Measurements from ENCODE around the gene TAPBP.
"Not testable (repeated sequence)": the region's sequence is repeated elsewhere in the genome, so short reads cannot be mapped to it uniquely, and the experiment has no call there.

TAPBP gene

GRCh38 chr6:33313709-33314514 lies at the start of gene TAPBP:
Gene TAPBP (minus strand): TSS chr6:33314078. CDS start chr6:33314041, 37 bp downstream.
- peak; percentile 45 for DNase-seq (ENCODE audit: low read depth)

- DNase-seq (ENCODE audit: low read depth), result not testable (repeated sequence)
Observed at GRCh38 chr6:33363486-33363885, 49.6 kb upstream of the TAPBP start.

GRCh38 chr6:33359331-33359730 lies 45.5 kb upstream of the TAPBP start:
- DNase-seq (ENCODE audit: low read depth), result no peak

- not testable (repeated sequence) for DNase-seq (ENCODE audit: low read depth)
Observed at GRCh38 chr6:33357160-33357871, 43.4 kb upstream of the TAPBP start.

GRCh38 chr6:33356295-33356694 lies 42.4 kb upstream of the TAPBP start:
- no peak for DNase-seq (ENCODE audit: low read depth)

- DNase-seq (ENCODE audit: low read depth), result not testable (repeated sequence)
Observed at GRCh38 chr6:33355860-33356259, 42.0 kb upstream of the TAPBP start.

- DNase-seq (ENCODE audit: low read depth), result no peak
Observed at GRCh38 chr6:33347816-33348215, 33.9 kb upstream of the TAPBP start.

GRCh38 chr6:33346972-33347371 lies 33.1 kb upstream of the TAPBP start:
- DNase-seq (ENCODE audit: low read depth), result not testable (repeated sequence)

- peak; percentile 58 for DNase-seq (ENCODE audit: low read depth)
Observed at GRCh38 chr6:33344701-33345697, 31.1 kb upstream of the TAPBP start.

GRCh38 chr6:33343953-33344611 lies 30.2 kb upstream of the TAPBP start:
- DNase-seq (ENCODE audit: low read depth), result no peak

- not testable (repeated sequence) for DNase-seq (ENCODE audit: low read depth)
Observed at GRCh38 chr6:33343606-33343952, 29.7 kb upstream of the TAPBP start.

- DNase-seq (ENCODE audit: low read depth), result no peak
Observed at GRCh38 chr6:33339193-33339592, 25.3 kb upstream of the TAPBP start.

GRCh38 chr6:33336495-33336894 lies 22.6 kb upstream of the TAPBP start:
- no peak for DNase-seq (ENCODE audit: low read depth)

- DNase-seq (ENCODE audit: low read depth), result no peak
Observed at GRCh38 chr6:33335916-33336315, 22.0 kb upstream of the TAPBP start.

- no peak for DNase-seq (ENCODE audit: low read depth)
Observed at GRCh38 chr6:33333666-33334065, 19.8 kb upstream of the TAPBP start.

GRCh38 chr6:33330736-33331135 lies 16.9 kb upstream of the TAPBP start:
- DNase-seq (ENCODE audit: low read depth), result no peak

GRCh38 chr6:33329058-33329457 lies 15.2 kb upstream of the TAPBP start:
- DNase-seq (ENCODE audit: low read depth), result no peak

- DNase-seq (ENCODE audit: low read depth), result no peak
Observed at GRCh38 chr6:33324125-33324524, 10.2 kb upstream of the TAPBP start.

- DNase-seq (ENCODE audit: low read depth), result no peak
Observed at GRCh38 chr6:33323623-33323948, 9.7 kb upstream of the TAPBP start.

GRCh38 chr6:33321227-33321626 lies 7.3 kb upstream of the TAPBP start:
- DNase-seq (ENCODE audit: low read depth), result no peak

GRCh38 chr6:33320315-33321181 lies 6.7 kb upstream of the TAPBP start:
- DNase-seq (ENCODE audit: low read depth), result peak; percentile 81

All from fibroblast of gingiva (primary cell).